MCF 10A (cell line): ENCODE data around the gene FREY1. TPM values are rescaled to one million over a fixed set of nuclear protein-coding genes. Genes with fewer than 3 reads are reported as not detected.
"Not testable (repeated sequence)": the region's sequence is repeated elsewhere in the genome, so short reads cannot be mapped to it uniquely, and the experiment has no call there.

Source experiments
- BruUV-seq: library from RNA; stranded (reverse); fragments of 400-500 nt; replicated peaks from 2 replicates; lab custom pipeline; 2021; lab: Mats Ljungman, UMichigan
- CTCF ChIA-PET: fragments of 300-600 bp; sonication (Branson Sonifier 250); formaldehyde crosslinking; extraction: SDS; loops from one replicate; lab custom pipeline; 2021; ENCODE audit warnings: antibody characterized with exemption, inconsistent platforms; lab: Yijun Ruan, JAX
- POLR2A ChIA-PET: fragments of 300-600, 350-650 bp; sonication (Branson Sonifier 250); formaldehyde crosslinking; extraction: SDS; loops from one replicate; lab custom pipeline; 2020; ENCODE audit warnings: antibody characterized with exemption, inconsistent platforms; lab: Yijun Ruan, JAX
- DNase-seq: peaks from one replicate; pipeline ENCODE4 v3.0.0-alpha.2; 2018; ENCODE audit not compliant: unreplicated experiment
- H3K27ac Mint-ChIP-seq: one replicate; pipeline ENCODE4 v1.8.0; 2022; ENCODE audit warnings: mild to moderate bottlenecking, low read depth, mixed read lengths; ENCODE audit not compliant: unreplicated experiment
- H3K27me3 Mint-ChIP-seq: one replicate; pipeline ENCODE4 v1.8.0; 2022; ENCODE audit warnings: mixed read lengths; ENCODE audit not compliant: insufficient read depth, unreplicated experiment
- H3K36me3 Mint-ChIP-seq: one replicate; pipeline ENCODE4 v1.8.0; 2022; ENCODE audit warnings: mild to moderate bottlenecking, moderate library complexity, mixed read lengths; ENCODE audit not compliant: insufficient read depth, unreplicated experiment
- H3K4me1 Mint-ChIP-seq: one replicate; pipeline ENCODE4 v1.8.0; 2022; ENCODE audit warnings: mixed read lengths; ENCODE audit not compliant: insufficient read depth, unreplicated experiment
- H3K4me3 Mint-ChIP-seq: one replicate; pipeline ENCODE4 v1.8.0; 2022; ENCODE audit warnings: mild to moderate bottlenecking, moderate library complexity, mixed read lengths; ENCODE audit not compliant: unreplicated experiment
- H3K9me3 Mint-ChIP-seq: one replicate; pipeline ENCODE4 v1.8.0; 2022; ENCODE audit warnings: mixed read lengths; ENCODE audit not compliant: unreplicated experiment
- CTCF ChIP-seq: fragments of 200-600 bp; IDR thresholded peaks from one replicate; pipeline ENCODE4 v1.8.0; 2022; ENCODE audit warnings: antibody characterized with exemption, mild to moderate bottlenecking; ENCODE audit not compliant: unreplicated experiment
- intact Hi-C: fragments of 100-400 bp; cut with micrococcal nuclease; formaldehyde crosslinking; loops from 2 replicates; pipeline ENCODE4 v1.14.1; 2022
- total RNA-seq: library from RNA; stranded (reverse); gene quantifications from 2 replicates; pipeline ENCODE4 v1.2.3, GENCODE V29; 2022

FREY1 gene
- total RNA-seq, 1 experiment from 2014 or later: 1.3 TPM

GRCh38 chr11:45907911-45908370, 870 bp upstream of the FREY1 start:
- H3K4me1 Mint-ChIP-seq: no peaks in the 10 kb centered on the region
- intact Hi-C loops: no loop called here
- no peak for DNase-seq
- no peak overlapping the region for H3K4me3 Mint-ChIP-seq
- BruUV-seq: no TSS peak
- peak overlapping the region; percentile 36 for H3K27ac Mint-ChIP-seq
- POLR2A ChIA-PET: interaction anchor here (2.8 kb wide), 1 partner anchor 10 kb away, joined by 16 read pairs; the partner anchor contains the start of gene PEX16
- no peak for TF ChIP-seq CTCF
- H3K9me3 Mint-ChIP-seq: no peaks in the 10 kb centered on the region
- CTCF ChIA-PET: no interaction called here
- H3K36me3 Mint-ChIP-seq: peaks cover 39% of the 10 kb centered on the region
- H3K27me3 Mint-ChIP-seq: no peaks in the 10 kb centered on the region

- H3K9me3 Mint-ChIP-seq: no peaks in the 10 kb centered on the region
- no peak for DNase-seq
- no peak overlapping the region for H3K27ac Mint-ChIP-seq
- intact Hi-C loops: no loop called here
- TF ChIP-seq CTCF: no peak
- H3K27me3 Mint-ChIP-seq: no peaks in the 10 kb centered on the region
- ChIA-PET POLR2A (interaction anchor here (1.8 to 2.7 kb wide), 2 partner anchors 10 to 11 kb away, joined by 3 to 10 read pairs; partner anchors contain the start of gene PEX16), CTCF (no interaction called here)
- H3K36me3 Mint-ChIP-seq: peaks cover 31% of the 10 kb centered on the region
- H3K4me3 Mint-ChIP-seq: no peak overlapping the region
- no peaks in the 10 kb centered on the region for H3K4me1 Mint-ChIP-seq
- BruUV-seq: no TSS peak
Measured at GRCh38 chr11:45906096-45906682, 882 bp downstream of the FREY1 start.

GRCh38 chr11:45905576-45905975, 1.5 kb downstream of the FREY1 start:
- BruUV-seq, H3K27ac Mint-ChIP-seq, H3K27me3 Mint-ChIP-seq, H3K4me3 Mint-ChIP-seq, H3K4me1 Mint-ChIP-seq, H3K9me3 Mint-ChIP-seq, intact Hi-C loops, DNase-seq: not testable (repeated sequence)
- ChIA-PET POLR2A (interaction anchor here (1.8 to 2.7 kb wide), 2 partner anchors 10 to 12 kb away, joined by 3 to 10 read pairs; partner anchors contain the start of gene PEX16), CTCF (interaction anchor here (0.5 kb wide), 1 partner anchor 59 kb away, joined by 3 read pairs; no protein-coding TSS in a partner anchor)
- H3K36me3 Mint-ChIP-seq: peaks cover 25% of the 10 kb centered on the region

GRCh38 chr11:45905095-45905494, 2.0 kb downstream of the FREY1 start:
- POLR2A ChIA-PET: interaction anchor here (1.2 to 2.7 kb wide), 3 partner anchors 11 to 26 kb away, joined by 3 to 10 read pairs (median 3); partner anchors contain the start of gene PEX16
- H3K27me3 Mint-ChIP-seq: no peaks in the 10 kb centered on the region
- DNase-seq: no peak
- H3K9me3 Mint-ChIP-seq: no peaks in the 10 kb centered on the region
- peaks cover 8% of the 10 kb centered on the region for H3K4me1 Mint-ChIP-seq
- intact Hi-C loops: no loop called here
- BruUV-seq: no TSS peak
- CTCF ChIA-PET: no interaction called here
- no peak overlapping the region for H3K4me3 Mint-ChIP-seq
- H3K36me3 Mint-ChIP-seq: peaks cover 22% of the 10 kb centered on the region
- H3K27ac Mint-ChIP-seq: no peak overlapping the region
- no peak for TF ChIP-seq CTCF
